Kidney (tissue), 14 donors: ENCODE results near the gene RNF207. TPM values are rescaled to one million over a fixed set of nuclear protein-coding genes. Genes with fewer than 3 reads are reported as not detected.

Experiments
- DNase-seq, 5 donors: peaks; one replicate each; pipeline ENCODE4 v3.0.0-alpha.2; 2013 to 2020
- FAIRE-seq: peaks from 2 replicates; lab custom pipeline; 2012; peaks lifted over from hg19 to GRCh38; lab: Jason Lieb, UNC
- H3K27ac ChIP-seq, 2 donors: one replicate each; pipeline ENCODE4 v1.7.0; 2013; ENCODE audit warnings: low read depth in 2 of 2, low read length in 2 of 2, inconsistent platforms in 1 of 2
- H3K27me3 ChIP-seq: one replicate; pipeline ENCODE4 v1.7.1; 2013; ENCODE audit warnings: low read length, inconsistent platforms; ENCODE audit not compliant: control insufficient read depth, insufficient read depth
- H3K36me3 ChIP-seq, 3 donors: one replicate each; pipeline versions ENCODE4 v1.7.0 to v1.7.1; 2013; ENCODE audit warnings: low read length in 3 of 3, control low read depth in 1 of 3, inconsistent platforms in 1 of 3; ENCODE audit not compliant: insufficient read depth in 3 of 3, control insufficient read depth in 2 of 3
- H3K4me1 ChIP-seq, 3 donors: one replicate each; pipeline versions ENCODE4 v1.7.0 to v1.7.1; 2013; ENCODE audit warnings: low read length in 3 of 3, inconsistent platforms in 1 of 3, low read depth in 1 of 3; ENCODE audit not compliant: control insufficient read depth in 2 of 3, insufficient read depth in 2 of 3
- H3K4me3 ChIP-seq, 3 donors: one replicate each; pipeline versions ENCODE4 v1.7.0 to v1.8.1; 2013; ENCODE audit warnings: low read length in 3 of 3, control low read depth in 1 of 3, inconsistent platforms in 1 of 3
- H3K9ac ChIP-seq, 3 donors: one replicate each; pipeline versions ENCODE4 v1.7.0 to v1.7.1; 2013; ENCODE audit warnings: low read length in 3 of 3, control low read depth in 1 of 3, inconsistent platforms in 1 of 3
- H3K9me3 ChIP-seq, 3 donors: one replicate each; pipeline versions ENCODE4 v1.7.0 to v1.7.1; 2013; ENCODE audit warnings: low read length in 3 of 3, control low read depth in 1 of 3, inconsistent platforms in 1 of 3; ENCODE audit not compliant: control insufficient read depth in 2 of 3, insufficient read depth in 1 of 3
- intact Hi-C: fragments of 100-400 bp; cut with DNase I; formaldehyde crosslinking; loops from one replicate; pipeline ENCODE4 v1.11.1; 2022
- polyA plus RNA-seq: library from polyadenylated mRNA; stranded (reverse); fragments of 350-450 nt; fragmentation: Illumina TruSeq; extraction: RNeasy Lipid Tissue Mini Kit (QIAGEN cat#74804); gene quantifications from one replicate; pipeline ENCODE4 v1.2.3, GENCODE V29; 2014; ENCODE audit warnings: low read depth, low replicate concordance; ENCODE audit not compliant: insufficient read depth
- total RNA-seq: library from RNA; stranded (reverse); fragmentation: NEBNext Ultra II Directional; extraction: Animal tissue kit (Norgen Biotek cat#: 25700); gene quantifications from one replicate; pipeline ENCODE4 v1.2.1, GENCODE V29; 2021
- TF ChIP-seq, protein P1 (sequence below): IDR thresholded peaks from 3 replicates; pipeline ENCODE4 v1.5.1; 2012; ENCODE audit warnings: mild to moderate bottlenecking, moderate library complexity, borderline replicate concordance; ENCODE audit not compliant: insufficient read depth; ENCODE audit errors: extremely low read depth
- donor health status: control.
- donor health status: control.
- donor health status: control.
- donor health status: control.
- donor health status: control.
- donor health status: DM: yes; HTN: yes; CAD: no.
- donor health status: Normal renal cell carcinoma (clear cell type).

RNF207 gene
- total and polyA plus RNA-seq, 2 donors from 2014 or later = 7.7 to 43.6 TPM

GRCh38 chr1:6267686-6268322 lies 61.9 kb downstream of the RNF207 start:
- H3K36me3 ChIP-seq = no peaks in the 10 kb centered on the region
- no peak overlapping the region for H3K4me3 ChIP-seq
- H3K4me1 ChIP-seq = peaks cover 2 to 3% (median 3%) of the 10 kb centered on the region in 3 donors
- intact Hi-C loops = no loop called here
- TF ChIP-seq, protein P1, sequence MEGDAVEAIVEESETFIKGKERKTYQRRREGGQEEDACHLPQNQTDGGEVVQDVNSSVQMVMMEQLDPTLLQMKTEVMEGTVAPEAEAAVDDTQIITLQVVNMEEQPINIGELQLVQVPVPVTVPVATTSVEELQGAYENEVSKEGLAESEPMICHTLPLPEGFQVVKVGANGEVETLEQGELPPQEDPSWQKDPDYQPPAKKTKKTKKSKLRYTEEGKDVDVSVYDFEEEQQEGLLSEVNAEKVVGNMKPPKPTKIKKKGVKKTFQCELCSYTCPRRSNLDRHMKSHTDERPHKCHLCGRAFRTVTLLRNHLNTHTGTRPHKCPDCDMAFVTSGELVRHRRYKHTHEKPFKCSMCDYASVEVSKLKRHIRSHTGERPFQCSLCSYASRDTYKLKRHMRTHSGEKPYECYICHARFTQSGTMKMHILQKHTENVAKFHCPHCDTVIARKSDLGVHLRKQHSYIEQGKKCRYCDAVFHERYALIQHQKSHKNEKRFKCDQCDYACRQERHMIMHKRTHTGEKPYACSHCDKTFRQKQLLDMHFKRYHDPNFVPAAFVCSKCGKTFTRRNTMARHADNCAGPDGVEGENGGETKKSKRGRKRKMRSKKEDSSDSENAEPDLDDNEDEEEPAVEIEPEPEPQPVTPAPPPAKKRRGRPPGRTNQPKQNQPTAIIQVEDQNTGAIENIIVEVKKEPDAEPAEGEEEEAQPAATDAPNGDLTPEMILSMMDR = no peak
- no peak overlapping the region for H3K9ac ChIP-seq
- H3K27ac ChIP-seq = no peak overlapping the region
- FAIRE-seq (no peak), DNase-seq (peak in 4 of 5 donors; percentile 67 to 78 (median 69))
- H3K27me3 ChIP-seq = no peaks in the 10 kb centered on the region
- H3K9me3 ChIP-seq = no peaks in the 10 kb centered on the region

DNA sequence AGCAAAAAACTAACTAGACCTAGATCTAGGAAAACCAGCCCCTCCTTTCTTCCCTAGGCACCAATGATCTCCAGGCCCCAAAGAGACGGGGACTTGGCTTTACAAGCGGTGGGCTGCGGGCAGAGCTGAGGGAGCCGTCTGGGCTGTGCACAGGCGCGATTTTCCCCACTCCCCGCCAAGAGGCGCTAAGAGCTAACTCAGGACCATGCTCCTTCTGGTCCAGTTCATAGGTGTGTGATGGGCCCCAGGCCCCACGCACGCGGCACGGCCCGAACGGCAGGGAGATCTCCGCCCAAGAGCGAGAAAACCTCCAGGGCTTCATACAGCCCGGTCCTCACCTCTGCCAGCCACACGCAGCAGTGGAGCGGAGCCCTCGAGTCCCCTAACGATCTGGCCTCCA lies 62.5 kb downstream of the RNF207 start:
- intact Hi-C loops = no loop called here
- H3K9me3 ChIP-seq = no peaks in the 10 kb centered on the region
- no peak for FAIRE-seq
- no peaks in the 10 kb centered on the region for H3K36me3 ChIP-seq
- TF ChIP-seq, protein P1 = no peak
- H3K4me1 ChIP-seq = peaks cover under 1 to 7% (median 2%) of the 10 kb centered on the region in 3 donors
- H3K27ac ChIP-seq = no peak overlapping the region
- DNase-seq = peak in 3 of 5 donors; percentile 63 to 70 (median 65)
- H3K9ac ChIP-seq = no peak overlapping the region
- no peaks in the 10 kb centered on the region for H3K27me3 ChIP-seq
- no peak overlapping the region for H3K4me3 ChIP-seq

DNA sequence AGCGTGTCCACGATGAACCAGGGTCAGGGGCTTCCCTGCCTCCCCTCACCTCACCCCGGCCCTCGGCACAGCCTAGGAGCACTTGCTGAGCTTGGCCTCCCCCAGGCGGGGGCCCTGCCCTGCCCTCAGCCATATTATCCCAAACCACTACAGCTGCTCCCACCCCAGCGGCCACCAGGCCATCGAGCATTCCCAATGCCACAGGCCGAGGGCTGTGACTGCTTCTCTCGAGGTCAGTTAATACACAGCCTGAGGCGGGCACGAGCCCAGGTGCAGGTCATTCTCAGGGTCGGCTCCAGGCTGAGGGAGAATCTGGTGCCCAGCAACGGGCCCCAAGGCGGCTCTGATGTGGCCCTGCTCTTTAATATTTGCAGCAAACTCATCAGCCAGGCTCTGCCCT lies 63.4 kb downstream of the RNF207 start:
- H3K4me1 ChIP-seq = peaks cover 0 to 11% (median 9%) of the 10 kb centered on the region in 3 donors

More for the DNA sequence above, 63.4 kb downstream of the RNF207 start:
- H3K9ac ChIP-seq = no peak overlapping the region
- H3K9me3 ChIP-seq = no peaks in the 10 kb centered on the region
- intact Hi-C loops = no loop called here
- H3K27me3 ChIP-seq = no peaks in the 10 kb centered on the region
- TF ChIP-seq, protein P1 = no peak
- H3K36me3 ChIP-seq = no peaks in the 10 kb centered on the region
- no peak overlapping the region for H3K4me3 ChIP-seq
- H3K27ac ChIP-seq = no peak overlapping the region
- FAIRE-seq (no peak), DNase-seq (peak in 1 of 5 donors; percentile 64)
